ENCODE results near the gene SPOCD1.

- TF ChIP-seq GATA2 (IDR thresholded peaks at IDR 0.05; ENCODE audit: low read depth, low read length), result no peak
- no peak for TF ChIP-seq GATA3 (IDR thresholded peaks at IDR 0.05; ENCODE audit: low read depth, low read length)
Observed at GRCh38 chr1:31752952-31753475, 62.8 kb downstream of the SPOCD1 start.

All from SH-SY5Y (cell line).